ENCODE measurements around the gene F2RL3. TPM values are rescaled to one million over a fixed set of nuclear protein-coding genes. Genes with fewer than 3 reads are reported as not detected.
A peak's percentile ranks its signal among the peaks of the same experiment; 100 is the strongest.

Gene F2RL3
- total and polyA plus RNA-seq, 9 of the 15 experiments (the other 6 are each of a cell fraction or from before 2014, with no cell fraction given): 1.4 to 27.6 (median 11.9) TPM

- TF ChIP-seq ZNF280A (IDR thresholded peaks at IDR 0.05; ENCODE audit: low read depth, partially characterized antibody) (peak; percentile 93), SAFB (IDR thresholded peaks at IDR 0.05; ENCODE audit: borderline replicate concordance, low read depth, low read length) (no peak), ZNF445 (CRISPR knock-in tag; IDR thresholded peaks at IDR 0.05; ENCODE audit: low read depth) (no peak), XRCC3 (IDR thresholded peaks at IDR 0.05) (no peak; the same call in 1 of the 2 replicates), POLR2AphosphoS5 (IDR thresholded peaks at IDR 0.05; ENCODE audit: control insufficient read depth, insufficient read depth, low read depth, low read length) (no peak), JUN (IDR thresholded peaks at IDR 0.05; ENCODE audit: borderline replicate concordance, low read depth, low read length) (peak; percentile 39; the same call in 1 of the 2 replicates), JUN (CRISPR knock-in tag; IDR thresholded peaks at IDR 0.05; ENCODE audit: borderline replicate concordance) (no peak)
Observed at GRCh38 chr19:16882146-16882545, 6.7 kb upstream of the F2RL3 start (continued).

- no peak for ATAC-seq
- Histone ChIP-seq H3K4me3 (no peak overlapping the region), H2AFZ (ENCODE audit: low read depth, low read length) (no peak overlapping the region), H3K27ac (ENCODE audit: extremely low read depth, low read depth, low read length) (no peak overlapping the region), H3K27me3 (ENCODE audit: control insufficient read depth in 2 of 2, insufficient read depth in 2 of 2, low read length in 2 of 2) (no peaks in the 10 kb centered on the region), H3K9me3 (replicated peaks; ENCODE audit: control insufficient read depth, insufficient read depth, low read depth, low read length) (peaks cover 13% of the 10 kb centered on the region), H3K4me1 (replicated peaks in 1 of 2; ENCODE audit: control insufficient read depth in 2 of 2, insufficient read depth in 2 of 2, low read length in 2 of 2) (peaks cover 17 to 22% of the 10 kb centered on the region in 2 experiments), H4K20me1 (replicated peaks; ENCODE audit: control insufficient read depth, insufficient read depth, low read length) (no peaks in the 10 kb centered on the region), H3K9ac (ENCODE audit: insufficient read depth in 1 of 2, low read depth in 2 of 2, low read length in 2 of 2) (no peak overlapping the region), H3K36me3 (ENCODE audit: control insufficient read depth, insufficient read depth, low read length) (peaks cover 18% of the 10 kb centered on the region; the same call in 2 of the 3 replicates), H3K79me2 (ENCODE audit: control insufficient read depth, insufficient read depth, low read length) (peaks cover 1% of the 10 kb centered on the region; the same call in 2 of the 3 replicates), H3K4me2 (ENCODE audit: insufficient read depth, low read length) (no peak overlapping the region), H3K9me1 (ENCODE audit: control insufficient read depth, insufficient read depth, low read length) (no peaks in the 10 kb centered on the region)
- no peak for DNase-seq (ENCODE audit: extremely low read depth in 1 of 4, low spot score in 3 of 4)
- intact Hi-C loops (cut with micrococcal nuclease): no loop called here
- ChIA-PET CTCF (ENCODE audit: low intra/inter-chr PET ratio) (no interaction called here), POLR2A (interaction anchor here (0.8 kb wide), 1 partner anchor 17 kb away, joined by 3 read pairs; no protein-coding TSS in a partner anchor)
- BruUV-seq (replicated peaks): no TSS peak
- WGBS (ENCODE audit: insufficient coverage, low coverage, missing lambda C conversion rate): 33% methylated on average over 2 of the region's 3 CpGs
- no peak for FAIRE-seq
- in situ Hi-C loops (cut with MboI): no loop called here
- TF ChIP-seq NKRF (IDR thresholded peaks at IDR 0.05; ENCODE audit: borderline replicate concordance) (no peak), PCBP2 (IDR thresholded peaks at IDR 0.05; ENCODE audit: low read depth, low read length, poor library complexity, severe bottlenecking) (no peak), BRF2 (IDR thresholded peaks at IDR 0.05; ENCODE audit: borderline replicate concordance, insufficient read depth, insufficient read length) (no peak), FOXP1 (CRISPR knock-in tag; IDR thresholded peaks at IDR 0.05) (no peak), ZNF699 (CRISPR knock-in tag; IDR thresholded peaks at IDR 0.05; ENCODE audit: insufficient replicate concordance) (no peak), STAT5B (CRISPR knock-in tag; IDR thresholded peaks at IDR 0.05) (no peak), ZSCAN29 (IDR thresholded peaks at IDR 0.05) (no peak), ZC3H11A (IDR thresholded peaks at IDR 0.05; ENCODE audit: low read depth, low read length) (no peak), EWSR1 (IDR thresholded peaks at IDR 0.05; ENCODE audit: borderline replicate concordance, low read depth, partially characterized antibody) (no peak), LCOR (CRISPR knock-in tag; IDR thresholded peaks at IDR 0.05) (no peak), ZFP1 (CRISPR knock-in tag; IDR thresholded peaks at IDR 0.05) (no peak)
Observed at GRCh38 chr19:16883522-16883921, 5.3 kb upstream of the F2RL3 start.
